ENCODE measurements around the gene NEURL3.

Gene NEURL3

GRCh38 chr2:96548558-96549465 is 43.7 kb upstream of the NEURL3 start:
- TF ChIP-seq ZNF8 (CRISPR knock-in tag; IDR thresholded peaks at IDR 0.05) (no peak), SNAI2 (CRISPR knock-in tag; IDR thresholded peaks at IDR 0.05) (no peak), BACH2 (CRISPR knock-in tag; IDR thresholded peaks at IDR 0.05; ENCODE audit: borderline replicate concordance) (no peak), PATZ1 (CRISPR knock-in tag; IDR thresholded peaks at IDR 0.05; ENCODE audit: borderline replicate concordance) (no peak), CREB5 (CRISPR knock-in tag; IDR thresholded peaks at IDR 0.05; ENCODE audit: low read depth) (no peak), TSHZ2 (CRISPR knock-in tag; IDR thresholded peaks at IDR 0.05) (no peak), CSDC2 (CRISPR knock-in tag; IDR thresholded peaks at IDR 0.05) (no peak), ZC3H10 (CRISPR knock-in tag; IDR thresholded peaks at IDR 0.05) (no peak), ZNF70 (CRISPR knock-in tag; IDR thresholded peaks at IDR 0.05) (no peak), ESRRG (CRISPR knock-in tag; IDR thresholded peaks at IDR 0.05) (no peak), ZFP3 (CRISPR knock-in tag; IDR thresholded peaks at IDR 0.05) (no peak), PPARA (CRISPR knock-in tag; IDR thresholded peaks at IDR 0.05; ENCODE audit: borderline replicate concordance) (no peak), ZFP30 (CRISPR knock-in tag; IDR thresholded peaks at IDR 0.05) (no peak), TOX (CRISPR knock-in tag; IDR thresholded peaks at IDR 0.05; ENCODE audit: borderline replicate concordance) (no peak), GLIS3 (CRISPR knock-in tag; IDR thresholded peaks at IDR 0.05) (no peak), TCF4 (CRISPR knock-in tag; IDR thresholded peaks at IDR 0.05; ENCODE audit: borderline replicate concordance) (no peak), CSRNP3 (CRISPR knock-in tag; IDR thresholded peaks at IDR 0.05) (no peak), POU6F1 (CRISPR knock-in tag; IDR thresholded peaks at IDR 0.05; ENCODE audit: borderline replicate concordance, low read depth) (no peak), ARNTL (CRISPR knock-in tag; IDR thresholded peaks at IDR 0.05; ENCODE audit: borderline replicate concordance, low read depth) (no peak)
- no peak for ATAC-seq

- no peak for ATAC-seq
- no peak for TF ChIP-seq PPARA (CRISPR knock-in tag; IDR thresholded peaks at IDR 0.05; ENCODE audit: borderline replicate concordance)
- TF ChIP-seq CSRNP3 (CRISPR knock-in tag; IDR thresholded peaks at IDR 0.05) = no peak
- TF ChIP-seq ZNF565 (CRISPR knock-in tag; conservative IDR thresholded peaks at IDR 0.05; ENCODE audit: low read depth) = no peak
- no peak for TF ChIP-seq CSDC2 (CRISPR knock-in tag; IDR thresholded peaks at IDR 0.05)
- no peak for TF ChIP-seq TSHZ2 (CRISPR knock-in tag; IDR thresholded peaks at IDR 0.05)
- no peak for TF ChIP-seq ZNF70 (CRISPR knock-in tag; IDR thresholded peaks at IDR 0.05)
- TF ChIP-seq RARB (CRISPR knock-in tag; IDR thresholded peaks at IDR 0.05) = no peak
- no peak for TF ChIP-seq ZC3H10 (CRISPR knock-in tag; IDR thresholded peaks at IDR 0.05)
- TF ChIP-seq ESRRG (CRISPR knock-in tag; IDR thresholded peaks at IDR 0.05) = no peak
- no peak for TF ChIP-seq TCF4 (CRISPR knock-in tag; IDR thresholded peaks at IDR 0.05; ENCODE audit: borderline replicate concordance)
- TF ChIP-seq SNAI2 (CRISPR knock-in tag; IDR thresholded peaks at IDR 0.05) = no peak
- no peak for TF ChIP-seq PATZ1 (CRISPR knock-in tag; IDR thresholded peaks at IDR 0.05; ENCODE audit: borderline replicate concordance)
Observed at GRCh38 chr2:96547731-96548171, 42.6 kb upstream of the NEURL3 start.

All from SK-N-SH treated with all-trans-retinoic acid at 6 μM for 48 hours (cell line).